ENCODE measurements around the gene HOXD13. TPM values are rescaled to one million over a fixed set of nuclear protein-coding genes. Genes with fewer than 3 reads are reported as not detected.
A peak's percentile ranks its signal among the peaks of the same experiment; 100 is the strongest.

Gene HOXD13
- total RNA-seq, 1 donor from 2014 or later, result not detected

DNA sequence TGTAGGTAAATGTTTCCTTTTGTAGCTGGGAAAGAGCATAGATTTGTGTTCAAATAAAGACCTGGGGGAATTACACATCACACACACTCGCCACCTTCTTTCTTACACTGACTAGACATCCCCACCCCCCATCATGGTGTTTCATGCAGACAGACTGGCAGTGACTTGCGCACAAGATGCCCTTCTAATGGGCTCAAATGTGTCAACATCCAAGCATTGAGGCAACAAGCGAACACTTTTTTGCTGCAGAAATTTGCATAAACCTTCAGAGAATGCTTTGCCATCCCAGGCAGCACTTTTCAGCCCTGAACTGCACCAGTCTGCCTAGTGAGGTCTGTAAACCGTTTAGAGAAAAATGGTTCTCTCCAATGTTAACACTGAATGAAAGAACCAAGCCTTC is 41.5 kb downstream of the HOXD13 start:
- TF ChIP-seq, protein P1, sequence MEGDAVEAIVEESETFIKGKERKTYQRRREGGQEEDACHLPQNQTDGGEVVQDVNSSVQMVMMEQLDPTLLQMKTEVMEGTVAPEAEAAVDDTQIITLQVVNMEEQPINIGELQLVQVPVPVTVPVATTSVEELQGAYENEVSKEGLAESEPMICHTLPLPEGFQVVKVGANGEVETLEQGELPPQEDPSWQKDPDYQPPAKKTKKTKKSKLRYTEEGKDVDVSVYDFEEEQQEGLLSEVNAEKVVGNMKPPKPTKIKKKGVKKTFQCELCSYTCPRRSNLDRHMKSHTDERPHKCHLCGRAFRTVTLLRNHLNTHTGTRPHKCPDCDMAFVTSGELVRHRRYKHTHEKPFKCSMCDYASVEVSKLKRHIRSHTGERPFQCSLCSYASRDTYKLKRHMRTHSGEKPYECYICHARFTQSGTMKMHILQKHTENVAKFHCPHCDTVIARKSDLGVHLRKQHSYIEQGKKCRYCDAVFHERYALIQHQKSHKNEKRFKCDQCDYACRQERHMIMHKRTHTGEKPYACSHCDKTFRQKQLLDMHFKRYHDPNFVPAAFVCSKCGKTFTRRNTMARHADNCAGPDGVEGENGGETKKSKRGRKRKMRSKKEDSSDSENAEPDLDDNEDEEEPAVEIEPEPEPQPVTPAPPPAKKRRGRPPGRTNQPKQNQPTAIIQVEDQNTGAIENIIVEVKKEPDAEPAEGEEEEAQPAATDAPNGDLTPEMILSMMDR (IDR thresholded peaks at IDR 0.05), result no peak
- Histone ChIP-seq H3K27me3 (no peaks in the 10 kb centered on the region), H3K9me3 (no peaks in the 10 kb centered on the region), H3K36me3 (no peaks in the 10 kb centered on the region), H3K27ac (no peak overlapping the region), H3K4me3 (no peak overlapping the region), H3K4me1 (peaks cover 0 to 16% of the 10 kb centered on the region in 2 donors)
- DNase-seq (ENCODE audit: low spot score in 2 of 2), result no peak
- intact Hi-C loops (cut with DNase I), result no loop called here

DNA sequence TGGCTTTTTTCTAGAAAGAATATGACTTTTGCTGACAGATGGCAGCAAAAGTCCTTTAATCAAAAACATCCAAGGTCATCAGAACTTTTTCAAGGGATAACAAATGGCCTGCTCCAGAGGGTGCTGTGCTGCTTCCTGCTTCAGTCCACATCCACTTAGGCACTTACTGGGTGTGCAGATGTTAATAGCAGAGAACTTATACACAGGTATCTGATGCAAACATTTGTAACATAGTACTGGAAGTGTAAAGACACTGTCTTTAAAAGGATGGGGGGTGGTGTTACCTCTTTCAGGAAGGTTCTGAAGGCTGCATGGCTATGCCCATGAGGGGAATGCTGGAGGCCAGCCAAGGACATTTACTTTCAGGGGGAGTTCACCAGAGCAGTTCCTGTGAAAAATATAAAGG is 42.5 kb downstream of the HOXD13 start:
- no peak for DNase-seq (ENCODE audit: low spot score in 2 of 2)
- Histone ChIP-seq H3K4me1 (peaks cover 0 to 14% of the 10 kb centered on the region in 2 donors), H3K9me3 (no peaks in the 10 kb centered on the region), H3K27ac (peak overlapping the region; percentile 85 to 91), H3K36me3 (no peaks in the 10 kb centered on the region), H3K27me3 (no peaks in the 10 kb centered on the region), H3K4me3 (peak overlapping the region in 1 of 2 donors; percentile 73)
- TF ChIP-seq, protein P1 (IDR thresholded peaks at IDR 0.05), result no peak
- intact Hi-C loops (cut with DNase I), result loop anchor here (5.0 kb wide), 2 partner anchors 132 to 257 kb away; partner anchors contain the start of gene MTX2

- Histone ChIP-seq H3K36me3 (no peaks in the 10 kb centered on the region), H3K27ac (peak overlapping the region; percentile 85 to 91), H3K27me3 (no peaks in the 10 kb centered on the region), H3K9me3 (no peaks in the 10 kb centered on the region), H3K4me1 (peaks cover 0 to 14% of the 10 kb centered on the region in 2 donors), H3K4me3 (peak overlapping the region; percentile 73 to 82)
- DNase-seq (ENCODE audit: low spot score in 2 of 2), result peak in 1 of 2 donors; percentile 76
- intact Hi-C loops (cut with DNase I), result loop anchor here (5.0 kb wide), 2 partner anchors 131 to 256 kb away; partner anchors contain the start of gene MTX2
- TF ChIP-seq, protein P1 (IDR thresholded peaks at IDR 0.05), result no peak
Observed at GRCh38 chr2:176136374-176137251, 44.1 kb downstream of the HOXD13 start.

DNA sequence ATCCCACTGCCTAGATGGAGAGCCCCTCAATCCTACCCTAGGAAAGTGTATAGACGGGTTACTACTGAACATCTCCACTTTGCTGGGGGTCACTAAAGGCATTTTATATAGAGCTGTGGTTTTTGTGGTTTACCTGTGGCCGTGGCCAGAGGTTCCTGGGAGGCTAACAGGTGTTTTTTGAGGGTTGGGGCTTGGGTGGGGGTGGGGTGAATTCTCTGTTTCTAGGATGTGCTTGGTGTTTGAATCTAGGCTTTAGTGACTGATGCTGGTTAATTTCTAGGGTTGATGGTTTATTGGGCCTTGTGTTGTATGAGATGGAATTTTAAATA is 44.7 kb downstream of the HOXD13 start:
- TF ChIP-seq, protein P1 (IDR thresholded peaks at IDR 0.05), result no peak
- DNase-seq (ENCODE audit: low spot score in 2 of 2), result peak in 1 of 2 donors; percentile 4
- Histone ChIP-seq H3K9me3 (no peaks in the 10 kb centered on the region), H3K27me3 (no peaks in the 10 kb centered on the region), H3K4me1 (peaks cover 0 to 14% of the 10 kb centered on the region in 2 donors), H3K4me3 (peak overlapping the region; percentile 73 to 82), H3K36me3 (no peaks in the 10 kb centered on the region), H3K27ac (peak overlapping the region; percentile 85 to 91)
- intact Hi-C loops (cut with DNase I), result loop anchor here (5.0 kb wide), 2 partner anchors 130 to 255 kb away; partner anchors contain the start of gene MTX2

DNA sequence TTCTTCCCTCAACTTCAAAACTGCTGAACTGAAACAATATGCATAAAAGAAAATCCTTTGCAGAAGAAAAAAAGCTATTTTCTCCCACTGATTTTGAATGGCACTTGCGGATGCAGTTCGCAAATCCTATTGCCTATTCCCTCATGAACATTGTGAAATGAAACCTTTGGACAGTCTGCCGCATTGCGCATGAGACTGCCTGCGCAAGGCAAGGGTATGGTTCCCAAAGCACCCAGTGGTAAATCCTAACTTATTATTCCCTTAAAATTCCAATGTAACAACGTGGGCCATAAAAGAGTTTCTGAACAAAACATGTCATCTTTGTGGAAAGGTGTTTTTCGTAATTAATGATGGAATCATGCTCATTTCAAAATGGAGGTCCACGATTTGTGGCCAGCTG is 45.4 kb downstream of the HOXD13 start:
- peaks cover 0 to 14% of the 10 kb centered on the region in 2 donors for H3K4me1 ChIP-seq
- no peaks in the 10 kb centered on the region for H3K9me3 ChIP-seq
- TF ChIP-seq, protein P1 (IDR thresholded peaks at IDR 0.05), result no peak
- H3K27me3 ChIP-seq, result no peaks in the 10 kb centered on the region
- no peak overlapping the region for H3K27ac ChIP-seq
- DNase-seq (ENCODE audit: low spot score in 2 of 2), result peak in 1 of 2 donors; percentile 19
- intact Hi-C loops (cut with DNase I), result loop anchor here (5.0 kb wide), 2 partner anchors 129 to 254 kb away; partner anchors contain the start of gene MTX2
- H3K4me3 ChIP-seq, result peak overlapping the region in 1 of 2 donors; percentile 82
- H3K36me3 ChIP-seq, result no peaks in the 10 kb centered on the region
